GM06990 (cell line): Measurements from ENCODE around the gene PLA2G6.

Experiments used
- DNase-seq: peaks from one replicate; pipeline ENCODE4 v3.0.0-alpha.2; 2011; ENCODE audit not compliant: insufficient read length; ENCODE audit errors: extremely low read depth
- H3K27me3 ChIP-seq: replicated peaks from 2 replicates; pipeline ENCODE4 v1.6.0; 2011; ENCODE audit warnings: low read length; ENCODE audit not compliant: control insufficient read depth, insufficient read depth
- H3K36me3 ChIP-seq: 2 replicates; pipeline ENCODE4 v1.5.1; 2011; ENCODE audit warnings: low read length; ENCODE audit not compliant: control insufficient read depth, insufficient read depth
- H3K4me3 ChIP-seq: replicated peaks from 2 replicates; pipeline ENCODE4 v1.5.1; 2011; ENCODE audit warnings: low read depth, mild to moderate bottlenecking, control low read depth, low read length
- CTCF ChIP-seq: IDR thresholded peaks from 2 replicates; pipeline ENCODE4 v1.5.1; 2011; ENCODE audit warnings: low read length, control low read depth, mild to moderate bottlenecking, inconsistent platforms; ENCODE audit not compliant: insufficient read depth, poor library complexity, severe bottlenecking

Gene PLA2G6

DNA sequence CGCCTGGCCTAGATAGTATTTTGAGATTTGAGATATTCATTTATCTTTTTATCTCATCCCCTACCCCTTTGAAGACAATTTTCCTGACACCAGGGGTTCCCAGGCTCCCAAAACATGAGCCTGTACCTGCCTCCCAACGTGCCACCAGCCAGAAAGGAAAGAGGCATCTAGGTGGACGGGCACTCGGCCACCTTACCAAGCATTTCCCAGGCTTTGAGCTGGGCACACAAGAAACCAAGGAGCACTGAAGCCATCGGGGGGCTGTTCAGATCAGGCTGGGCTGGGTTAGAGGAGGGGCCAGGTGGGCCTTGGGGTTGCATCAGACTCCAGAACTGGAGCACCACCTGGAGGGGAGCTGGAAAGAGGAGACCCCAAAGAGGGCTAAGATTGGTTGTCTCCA is 42.7 kb downstream of the PLA2G6 start:
- no peak for DNase-seq
- TF ChIP-seq CTCF: no peak
- Histone ChIP-seq H3K4me3 (no peak overlapping the region), H3K36me3 (peaks cover 11% of the 10 kb centered on the region), H3K27me3 (no peaks in the 10 kb centered on the region)

- no peaks in the 10 kb centered on the region for H3K27me3 ChIP-seq
- H3K4me3 ChIP-seq: no peak overlapping the region
- H3K36me3 ChIP-seq: peaks cover 12% of the 10 kb centered on the region
- no peak for DNase-seq
- no peak for TF ChIP-seq CTCF
Observed at GRCh38 chr22:38137876-38138687, 43.5 kb downstream of the PLA2G6 start.

- H3K36me3 ChIP-seq: peaks cover 9% of the 10 kb centered on the region
- no peaks in the 10 kb centered on the region for H3K27me3 ChIP-seq
- no peak for TF ChIP-seq CTCF
- no peak overlapping the region for H3K4me3 ChIP-seq
- DNase-seq: no peak
Observed at GRCh38 chr22:38136607-38137006, 45.0 kb downstream of the PLA2G6 start.

DNA sequence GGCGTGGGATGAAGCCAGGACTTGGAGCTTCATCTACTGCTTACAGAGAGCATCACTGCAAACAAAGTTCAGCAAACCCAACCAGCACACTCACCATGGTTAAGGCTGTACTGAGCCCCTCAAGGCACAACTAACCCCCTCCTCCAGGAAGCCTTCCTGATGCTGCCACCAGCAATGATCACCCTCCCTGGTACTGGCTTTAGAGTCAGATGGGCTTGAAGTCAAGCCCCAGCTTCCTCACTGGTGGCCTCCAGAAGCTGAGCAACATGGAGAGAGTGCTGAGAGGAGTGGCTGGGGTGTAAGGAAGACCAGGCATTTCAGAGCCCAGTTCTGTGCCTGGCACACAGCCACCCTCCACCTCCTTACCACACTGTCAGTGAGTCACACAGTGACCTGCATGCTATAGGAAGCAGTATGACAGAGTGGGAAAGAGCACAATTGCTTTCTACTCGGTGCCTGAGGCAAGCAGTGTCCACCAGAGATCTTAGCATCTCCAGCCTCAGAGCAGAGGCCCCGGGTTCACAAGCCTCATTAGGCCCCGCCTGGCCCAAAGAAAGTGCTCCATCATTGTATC is 46.4 kb downstream of the PLA2G6 start:
- H3K36me3 ChIP-seq: peaks cover 6% of the 10 kb centered on the region
- DNase-seq: no peak
- H3K4me3 ChIP-seq: no peak overlapping the region
- TF ChIP-seq CTCF: no peak
- no peaks in the 10 kb centered on the region for H3K27me3 ChIP-seq

DNA sequence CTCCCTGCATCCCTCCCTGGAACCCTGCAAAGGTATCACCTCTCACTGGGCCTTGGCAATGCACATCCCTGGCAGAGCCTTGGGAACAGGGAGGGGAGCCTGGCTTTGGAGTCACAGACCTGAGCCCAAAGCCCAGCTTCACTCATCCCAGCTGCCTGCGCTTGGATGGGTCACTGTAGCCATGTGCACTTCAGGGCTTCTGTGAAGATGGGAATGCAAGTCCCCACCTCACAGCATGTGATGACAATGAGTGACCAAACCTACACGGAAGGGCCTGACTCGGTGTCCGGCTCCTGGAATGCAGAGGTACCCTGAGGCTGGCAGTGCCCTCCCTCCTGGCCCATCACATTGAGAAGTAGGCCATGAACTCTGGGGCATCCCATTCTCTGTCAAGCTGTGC is 48.3 kb downstream of the PLA2G6 start:
- no peaks in the 10 kb centered on the region for H3K27me3 ChIP-seq
- H3K4me3 ChIP-seq: no peak overlapping the region
- TF ChIP-seq CTCF: no peak
- H3K36me3 ChIP-seq: peaks cover 8% of the 10 kb centered on the region
- no peak for DNase-seq
